HG02798 (cell line): Measurements from ENCODE around the gene CRYBG2.
"Not testable (repeated sequence)": the region's sequence is repeated elsewhere in the genome, so short reads cannot be mapped to it uniquely, and the experiment has no call there.

Experiments used
- ATAC-seq: cut with Tn5 transposase; IDR thresholded peaks from one replicate; pipeline ENCODE4 v1.9.1; 2021; ENCODE audit warnings: mild to moderate bottlenecking; ENCODE audit not compliant: unreplicated experiment, poor library complexity

The CRYBG2 gene

GRCh38 chr1:26350701-26351589, 3.0 kb downstream of the CRYBG2 start:
- no peak for ATAC-seq

- ATAC-seq = no peak
Measured at GRCh38 chr1:26350343-26350700, 3.6 kb downstream of the CRYBG2 start.

- ATAC-seq = no peak
Measured at GRCh38 chr1:26349877-26350244, 4.1 kb downstream of the CRYBG2 start.

GRCh38 chr1:26349188-26349876, 4.6 kb downstream of the CRYBG2 start:
- no peak for ATAC-seq

DNA sequence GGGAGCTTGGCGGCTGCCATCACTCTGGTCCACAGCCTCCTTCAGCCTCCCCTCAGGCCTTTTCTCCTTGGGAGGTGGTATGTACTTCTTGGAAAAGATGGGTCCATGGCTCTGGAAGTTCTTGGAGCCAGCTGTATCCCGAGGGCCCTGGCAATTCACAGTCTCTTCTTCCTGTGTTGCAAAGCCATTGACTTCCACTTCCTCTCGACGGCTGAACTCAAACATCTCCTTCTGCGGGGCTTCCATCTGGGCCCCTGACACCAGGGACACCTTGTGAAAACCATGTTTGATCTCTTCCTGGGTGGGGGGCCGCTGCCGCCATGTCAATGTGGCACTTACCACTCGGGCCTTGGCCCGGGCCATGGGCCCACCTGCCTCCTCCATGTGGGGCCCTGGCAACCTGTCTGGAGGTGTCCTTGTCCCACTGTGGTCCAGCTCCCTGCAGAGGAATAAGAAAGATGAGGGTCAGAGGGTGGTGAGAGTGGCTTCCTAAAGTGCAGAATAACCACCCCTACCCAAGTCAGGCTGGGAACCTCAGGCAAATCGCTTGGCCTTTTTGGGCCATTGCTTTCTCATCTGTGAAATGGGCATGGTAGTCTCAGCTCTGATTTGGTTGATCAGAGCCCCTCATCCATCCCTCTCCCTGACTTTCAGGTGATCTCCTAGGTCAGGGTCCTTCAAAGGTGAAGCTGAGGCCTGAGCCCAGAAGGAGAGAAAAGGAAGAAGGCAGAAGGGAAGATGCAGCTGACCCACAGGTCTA, 7.5 kb downstream of the CRYBG2 start:
- ATAC-seq = no peak

- ATAC-seq = no peak
Measured at GRCh38 chr1:26345718-26346117, 8.2 kb downstream of the CRYBG2 start.

DNA sequence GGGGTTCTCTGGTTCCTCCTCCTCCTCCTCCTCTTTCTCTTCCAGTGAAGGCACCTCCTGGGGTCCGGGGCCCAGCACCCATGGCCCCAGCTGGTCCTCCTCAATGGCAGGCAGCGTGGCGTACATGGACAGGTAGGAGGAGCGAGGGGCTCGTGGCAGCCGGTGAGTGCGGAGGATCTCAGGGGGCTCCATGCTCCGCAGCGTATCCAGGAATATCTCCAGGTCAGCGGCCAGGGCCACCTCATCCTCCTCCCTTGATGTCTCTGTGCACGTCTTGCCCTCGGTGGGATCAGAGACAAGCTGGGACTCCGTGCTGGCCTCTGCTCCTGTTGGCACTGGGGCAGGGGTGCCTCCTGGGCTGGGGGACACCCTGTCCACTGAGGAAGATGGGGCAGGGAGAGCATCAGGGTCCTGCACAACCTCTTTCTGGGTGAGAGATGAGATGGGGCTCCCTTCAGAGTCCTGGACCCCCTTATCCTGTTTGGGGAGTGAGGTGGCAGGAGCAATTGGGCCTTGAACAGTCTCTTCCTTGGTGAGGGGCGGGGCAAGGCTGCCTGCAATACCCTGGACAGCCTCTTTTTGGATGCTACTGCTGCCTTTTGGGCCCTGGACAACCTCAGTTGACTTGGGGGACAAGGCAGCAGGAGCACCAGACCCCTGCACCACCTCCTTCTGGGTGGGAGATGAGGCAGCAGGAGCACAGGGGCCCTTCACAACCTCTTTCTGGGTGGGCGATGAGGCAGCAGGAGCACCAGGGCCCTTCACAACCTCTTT, 9.6 kb downstream of the CRYBG2 start:
- ATAC-seq = no peak

DNA sequence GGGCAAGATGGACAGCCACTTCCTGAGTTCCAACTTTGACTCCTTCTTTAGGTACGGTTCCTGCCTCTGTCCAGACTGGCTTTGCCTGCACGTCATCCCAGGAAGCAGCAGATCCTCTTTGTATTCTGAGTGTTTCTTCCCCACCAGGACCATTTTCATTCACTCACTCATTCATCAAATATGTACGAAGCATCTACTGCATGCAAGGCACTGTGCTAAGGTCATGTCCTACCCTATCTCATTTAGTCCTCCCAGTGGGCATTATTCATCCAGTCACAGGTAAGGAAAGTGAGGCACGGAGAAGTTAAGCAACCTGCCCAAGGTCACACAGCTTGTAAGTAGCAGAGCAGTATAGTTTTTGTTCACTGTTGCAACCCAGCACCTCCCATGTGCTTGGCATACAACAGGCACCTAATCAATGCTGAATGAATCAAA, 13.9 kb downstream of the CRYBG2 start:
- no peak for ATAC-seq

- ATAC-seq = no peak
Measured at GRCh38 chr1:26338670-26339069, 15.3 kb downstream of the CRYBG2 start.

- no peak for ATAC-seq
Measured at GRCh38 chr1:26337625-26338024, 16.3 kb downstream of the CRYBG2 start.

DNA sequence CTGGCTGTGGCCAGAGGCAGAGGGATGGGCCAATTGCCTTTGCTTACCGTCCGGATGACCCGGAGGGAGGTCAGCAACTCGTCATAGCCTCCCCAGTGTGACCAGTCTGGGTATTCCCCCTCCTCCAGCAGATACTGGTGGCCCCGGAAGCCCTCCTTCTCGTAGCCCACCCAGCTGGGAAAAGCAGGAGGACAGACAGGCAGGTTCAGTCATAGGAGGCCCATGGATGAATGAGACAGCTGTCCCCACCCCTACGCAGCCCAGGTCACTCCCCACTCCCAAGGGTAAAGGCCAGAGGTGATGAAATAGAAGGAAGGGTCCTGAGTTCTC, 16.8 kb downstream of the CRYBG2 start:
- ATAC-seq = no peak

DNA sequence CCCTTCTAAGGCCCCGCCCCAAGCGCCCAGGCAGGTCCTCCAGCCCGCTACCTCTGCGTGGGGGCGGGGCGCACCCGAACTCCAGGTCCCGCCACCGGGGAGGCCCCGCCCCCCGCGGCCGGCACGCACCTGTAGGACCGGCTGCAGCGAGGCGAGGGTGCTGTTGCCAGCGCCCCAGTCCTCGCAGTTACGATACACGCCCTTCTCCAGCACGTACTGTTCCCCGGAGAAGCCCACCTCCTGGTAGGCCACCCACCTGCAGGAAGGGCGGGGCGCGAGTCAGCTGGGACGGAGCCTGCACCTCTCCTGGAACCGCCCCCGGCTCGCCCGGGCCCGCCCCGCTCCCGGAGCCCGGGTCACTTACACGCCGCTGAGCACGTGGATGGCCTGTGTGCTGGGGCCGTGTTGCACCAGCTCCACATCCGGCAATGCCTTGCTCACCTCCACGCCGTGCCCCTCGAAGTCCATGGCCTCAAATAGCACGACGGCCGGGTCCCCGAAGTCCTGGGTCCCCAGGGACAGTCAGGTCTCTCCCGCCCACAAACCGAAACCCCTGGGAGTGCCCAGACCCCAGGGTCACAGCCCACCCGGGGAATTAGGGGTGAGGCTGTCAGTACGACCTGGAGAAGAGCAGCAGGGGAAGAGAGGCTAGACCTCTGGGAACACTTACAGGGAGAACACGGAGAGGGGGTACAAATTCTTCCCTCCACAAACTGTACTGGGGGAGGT, 17.3 kb downstream of the CRYBG2 start:
- ATAC-seq = peak; percentile 70

DNA sequence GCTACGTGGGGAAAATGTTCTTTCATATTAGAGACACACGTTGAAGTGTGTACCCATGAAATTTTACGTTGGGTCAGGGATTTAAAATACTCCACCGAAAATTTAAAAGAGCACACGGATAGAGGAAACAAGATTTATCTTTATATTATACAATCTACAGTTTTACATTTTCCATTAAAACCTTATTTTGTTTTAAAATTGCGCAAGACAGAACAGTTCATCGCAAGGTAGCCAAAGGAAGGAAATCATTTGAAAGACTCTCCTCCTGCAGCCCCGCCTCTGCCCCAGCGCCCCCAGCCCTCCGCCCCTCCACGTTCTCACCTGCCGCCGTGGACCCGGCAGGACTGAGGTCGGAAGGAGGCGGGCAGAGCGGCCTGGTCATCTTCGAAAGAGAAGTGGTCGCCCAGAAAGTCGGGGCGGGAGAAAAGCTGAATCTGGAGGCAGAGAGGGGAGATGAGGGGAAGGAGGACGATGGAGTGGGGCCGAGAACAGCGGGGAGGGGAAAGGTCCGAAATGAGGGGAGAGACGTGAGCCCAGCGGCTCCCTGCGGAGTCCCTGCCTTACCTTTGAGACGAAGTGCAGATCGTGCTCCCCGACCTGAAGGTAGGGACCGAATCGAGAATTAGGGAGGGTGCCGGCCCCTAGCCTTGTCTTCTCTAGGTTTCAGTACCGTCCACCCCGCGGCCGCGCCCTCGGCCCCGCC, 18.0 kb downstream of the CRYBG2 start:
- no peak for ATAC-seq

DNA sequence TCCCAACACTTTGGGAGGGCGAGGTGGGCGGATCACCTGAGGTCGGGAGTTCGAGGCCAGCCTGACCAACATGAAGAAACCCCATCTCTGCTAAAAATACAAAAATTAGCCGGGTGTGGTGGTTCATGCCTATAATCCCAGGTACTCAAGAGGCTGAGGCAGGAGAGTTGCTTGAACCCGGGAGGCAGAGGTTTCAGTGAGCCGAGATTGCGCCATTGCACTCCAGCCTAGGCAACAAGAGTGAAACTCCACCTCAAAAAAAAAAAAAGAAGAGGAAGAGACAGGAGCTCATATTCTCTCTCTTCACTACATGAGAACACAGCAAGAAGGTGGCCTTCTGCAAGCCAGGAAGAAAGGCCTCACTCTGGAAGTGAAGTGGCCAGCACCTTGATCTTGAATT, 20.6 kb downstream of the CRYBG2 start:
- not testable (repeated sequence) for ATAC-seq

- no peak for ATAC-seq
Measured at GRCh38 chr1:26330276-26330675, 23.7 kb downstream of the CRYBG2 start.

DNA sequence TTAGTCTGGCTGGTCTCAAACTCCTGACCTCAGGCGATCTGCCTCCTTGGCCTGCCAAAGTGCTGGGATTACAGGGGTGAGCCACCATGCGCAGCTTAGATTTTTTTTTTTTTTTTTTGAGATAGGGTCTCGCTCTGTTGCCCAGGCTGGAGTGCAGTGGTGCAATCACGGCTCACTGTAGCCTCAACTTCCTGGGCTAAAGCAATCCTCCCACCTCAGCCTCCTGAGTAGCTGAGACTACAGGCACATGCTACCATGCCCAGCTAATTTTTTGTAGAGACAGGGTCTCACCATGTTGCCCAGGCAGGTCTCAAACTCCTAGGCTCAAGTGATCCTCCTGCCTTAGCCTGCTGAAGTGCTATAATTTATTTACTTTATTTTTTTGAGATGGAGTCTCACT, 24.6 kb downstream of the CRYBG2 start:
- ATAC-seq = not testable (repeated sequence)

DNA sequence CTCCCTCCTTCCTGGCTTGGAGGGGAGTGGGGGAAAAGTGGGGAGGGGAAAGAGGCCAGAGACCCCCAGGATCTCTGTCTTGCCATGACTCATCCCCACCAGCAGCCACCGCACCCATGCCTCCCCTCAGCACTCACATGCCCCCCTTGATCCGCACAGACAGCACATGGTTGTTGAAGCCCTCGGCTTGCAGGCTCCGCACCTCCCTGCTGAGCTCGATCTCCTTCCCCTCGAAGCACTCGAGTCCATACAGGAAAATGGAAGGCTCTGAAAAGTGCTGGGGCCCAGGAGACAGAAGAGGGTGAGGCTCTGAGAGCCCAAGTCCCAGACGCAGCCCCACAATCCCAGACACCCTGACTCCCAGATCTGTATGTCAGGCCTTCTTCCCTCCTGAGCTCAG, 25.3 kb downstream of the CRYBG2 start:
- no peak for ATAC-seq

- ATAC-seq = no peak
Measured at GRCh38 chr1:26327956-26328362, 26.0 kb downstream of the CRYBG2 start.

DNA sequence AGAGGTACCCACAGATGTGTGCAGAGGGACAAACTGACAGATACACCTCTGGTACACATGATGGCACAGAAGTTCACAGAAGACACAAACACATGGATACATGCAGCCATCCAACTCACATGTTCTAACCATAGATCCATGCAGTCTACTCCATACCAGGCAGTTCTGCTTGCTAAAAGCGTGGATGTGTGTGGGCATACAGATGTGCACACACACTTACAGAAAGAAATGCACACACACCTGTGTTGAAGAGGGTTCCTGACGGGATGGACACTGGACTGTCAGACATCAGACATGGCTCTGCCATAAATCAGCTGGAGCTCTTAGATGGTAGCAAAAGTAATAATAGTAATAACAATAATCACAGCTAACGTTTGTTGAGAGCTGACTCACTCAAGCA, 29.4 kb downstream of the CRYBG2 start:
- no peak for ATAC-seq
